Activated naive CD4-positive, alpha-beta T cell treated with anti-CD3 and anti-CD28 coated beads, Interleukin-2, amount 50 U/mL, for 24 hours (primary cell): ENCODE results near the gene SLC15A1.

ENCODE experiments used
- H3K27ac Mint-ChIP-seq: one replicate; pipeline ENCODE4 v1.8.0; 2021; ENCODE audit warnings: mild to moderate bottlenecking, mixed read lengths
- H3K27me3 Mint-ChIP-seq: one replicate; pipeline ENCODE4 v1.8.0; 2021; ENCODE audit warnings: mixed read lengths
- H3K36me3 Mint-ChIP-seq: one replicate; pipeline ENCODE4 v1.8.0; 2021; ENCODE audit warnings: mixed read lengths
- H3K4me1 Mint-ChIP-seq: one replicate; pipeline ENCODE4 v1.8.0; 2021; ENCODE audit warnings: mixed read lengths
- H3K4me3 Mint-ChIP-seq: one replicate; pipeline ENCODE4 v1.8.0; 2021; ENCODE audit warnings: mild to moderate bottlenecking, mixed read lengths
- H3K9me3 Mint-ChIP-seq: one replicate; pipeline ENCODE4 v1.8.0; 2021; ENCODE audit warnings: mixed read lengths

The SLC15A1 gene

DNA sequence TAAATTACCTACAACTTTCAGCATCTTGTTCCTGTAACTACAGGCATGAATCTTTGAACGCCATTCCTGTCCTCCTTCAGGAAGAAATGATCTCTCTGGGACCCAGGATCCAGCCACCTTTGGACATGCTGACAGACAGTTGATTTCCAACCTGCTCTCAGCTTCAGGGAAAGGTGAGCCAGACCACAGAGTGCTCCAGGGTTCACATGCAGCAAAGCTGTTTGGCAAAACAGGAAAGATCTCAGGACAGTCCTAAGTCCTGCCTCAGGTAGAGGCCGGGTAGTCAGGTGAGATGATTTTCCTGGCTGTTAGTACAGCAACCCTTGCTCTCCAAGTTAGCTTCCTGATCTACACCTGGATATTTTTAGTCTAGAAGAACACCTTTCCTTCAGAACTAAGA is 9.1 kb downstream of the SLC15A1 start:
- Mint-ChIP-seq H3K9me3 (no peaks in the 10 kb centered on the region), H3K27me3 (no peaks in the 10 kb centered on the region), H3K4me1 (no peaks in the 10 kb centered on the region), H3K4me3 (no peak overlapping the region), H3K27ac (no peak overlapping the region), H3K36me3 (no peaks in the 10 kb centered on the region)

DNA sequence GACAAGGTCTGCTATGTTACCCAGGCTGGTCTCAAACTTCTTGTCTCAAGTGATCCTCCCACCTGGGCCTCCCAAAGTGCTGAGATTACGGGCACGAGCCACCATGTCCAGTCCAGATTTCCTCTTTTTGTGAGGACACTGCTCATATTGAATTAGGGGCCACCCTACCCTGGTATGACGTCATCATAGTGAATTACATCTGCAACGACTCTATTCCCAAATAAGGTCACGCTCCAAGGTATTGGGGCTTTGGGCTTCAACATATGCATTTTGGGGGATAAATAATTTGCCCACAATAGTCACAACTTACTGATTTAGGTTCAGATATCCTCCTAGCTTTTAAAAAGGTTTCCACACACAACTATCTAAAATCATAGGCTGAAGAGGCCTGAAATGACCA is 9.5 kb downstream of the SLC15A1 start:
- Mint-ChIP-seq H3K27ac (no peak overlapping the region), H3K27me3 (no peaks in the 10 kb centered on the region), H3K9me3 (no peaks in the 10 kb centered on the region), H3K4me1 (no peaks in the 10 kb centered on the region), H3K4me3 (no peak overlapping the region), H3K36me3 (no peaks in the 10 kb centered on the region)

GRCh38 chr13:98741741-98742435 is 10.6 kb downstream of the SLC15A1 start:
- Mint-ChIP-seq H3K27me3 (no peaks in the 10 kb centered on the region), H3K36me3 (no peaks in the 10 kb centered on the region), H3K9me3 (no peaks in the 10 kb centered on the region), H3K4me3 (no peak overlapping the region), H3K27ac (no peak overlapping the region), H3K4me1 (no peaks in the 10 kb centered on the region)

DNA sequence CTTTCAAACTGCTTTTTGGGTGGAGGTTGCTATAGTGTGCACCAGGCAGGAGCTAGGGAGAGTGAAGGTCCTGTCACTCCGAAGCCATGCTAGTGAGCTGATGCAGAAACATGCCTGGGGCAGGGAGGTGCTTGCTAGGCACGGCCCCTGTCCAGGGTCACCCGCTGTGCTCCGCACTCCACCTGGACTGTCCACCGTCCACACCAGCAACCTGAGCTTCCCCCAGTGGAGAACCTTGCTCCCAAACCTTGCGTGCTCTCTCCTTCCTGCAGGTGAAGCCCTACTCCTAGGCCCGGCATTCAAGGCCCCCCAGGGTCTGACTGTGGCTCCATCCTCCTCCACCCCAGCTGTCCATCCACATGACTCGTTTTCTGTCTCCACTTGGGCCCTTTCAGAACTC is 12.3 kb downstream of the SLC15A1 start:
- H3K36me3 Mint-ChIP-seq: no peaks in the 10 kb centered on the region

DNA sequence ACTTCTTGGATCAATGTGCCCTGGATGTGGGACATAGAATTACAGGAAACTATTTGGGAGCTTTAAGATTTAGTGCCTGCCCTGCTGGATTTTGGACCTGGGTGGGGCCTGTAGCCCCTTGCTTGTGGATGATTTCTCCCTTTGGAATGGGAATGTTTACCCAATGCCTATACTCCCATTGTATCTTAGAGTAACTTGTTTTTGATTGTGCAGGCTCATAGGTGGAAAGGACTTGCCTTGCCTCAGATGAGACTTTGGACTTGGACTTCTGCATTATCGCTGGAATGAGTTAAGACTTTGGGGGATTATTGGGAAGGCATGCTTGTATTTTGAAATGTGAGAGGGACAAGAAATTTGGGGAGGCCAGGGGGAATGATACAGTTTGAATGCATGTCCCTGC is 13.5 kb downstream of the SLC15A1 start:
- H3K4me1 Mint-ChIP-seq: no peaks in the 10 kb centered on the region
- H3K27me3 Mint-ChIP-seq: peaks cover 1% of the 10 kb centered on the region
- H3K9me3 Mint-ChIP-seq: no peaks in the 10 kb centered on the region
- H3K36me3 Mint-ChIP-seq: no peaks in the 10 kb centered on the region
- H3K4me3 Mint-ChIP-seq: no peak overlapping the region
- no peak overlapping the region for H3K27ac Mint-ChIP-seq

More for the DNA sequence above, 12.3 kb downstream of the SLC15A1 start:
- no peak overlapping the region for H3K27ac Mint-ChIP-seq
- no peaks in the 10 kb centered on the region for H3K27me3 Mint-ChIP-seq
- no peak overlapping the region for H3K4me3 Mint-ChIP-seq
- no peaks in the 10 kb centered on the region for H3K4me1 Mint-ChIP-seq
- no peaks in the 10 kb centered on the region for H3K9me3 Mint-ChIP-seq

DNA sequence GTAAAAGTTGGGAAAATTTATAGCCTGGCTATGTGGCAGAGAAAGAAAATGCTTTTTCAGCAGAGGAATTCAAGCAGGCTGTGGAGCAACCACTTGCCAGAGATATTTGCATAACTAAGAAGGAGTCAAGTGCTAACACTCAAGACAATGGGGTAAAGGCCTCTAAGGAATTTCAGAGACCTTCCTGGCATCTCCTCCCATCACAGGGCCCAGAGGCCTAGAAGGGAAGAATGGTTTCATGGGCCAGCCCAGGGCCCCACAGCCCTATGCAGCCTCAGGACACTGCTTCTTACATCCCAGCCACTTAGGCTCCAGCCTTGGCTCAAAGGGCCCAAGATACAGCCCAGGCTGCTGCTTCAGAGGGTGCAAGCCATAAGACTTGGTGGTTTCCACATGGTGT is 14.3 kb downstream of the SLC15A1 start:
- Mint-ChIP-seq H3K4me3 (no peak overlapping the region), H3K36me3 (no peaks in the 10 kb centered on the region), H3K27ac (no peak overlapping the region), H3K4me1 (no peaks in the 10 kb centered on the region), H3K27me3 (peaks cover 1% of the 10 kb centered on the region), H3K9me3 (no peaks in the 10 kb centered on the region)

DNA sequence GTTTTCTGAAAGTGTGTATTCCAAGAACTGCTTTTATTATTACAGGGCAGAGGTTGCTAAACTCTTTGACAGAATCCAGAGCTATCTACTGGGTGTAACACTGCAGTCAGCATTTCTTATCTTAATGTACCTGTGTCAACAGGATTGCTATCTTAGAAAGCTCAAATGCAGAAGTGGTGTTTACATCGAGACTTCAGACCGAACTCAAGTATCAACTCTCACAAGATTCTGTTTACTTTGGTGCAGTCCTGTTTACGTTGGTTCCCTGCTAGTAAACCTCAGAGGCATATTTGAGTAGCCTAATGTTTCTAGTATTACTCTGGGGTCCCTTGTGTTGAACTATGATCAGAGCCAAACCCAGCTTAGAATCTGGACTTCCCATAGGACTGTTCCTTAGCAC is 20.5 kb downstream of the SLC15A1 start:
- H3K4me3 Mint-ChIP-seq: no peak overlapping the region
- peaks cover 3% of the 10 kb centered on the region for H3K27me3 Mint-ChIP-seq
- peaks cover 4% of the 10 kb centered on the region for H3K4me1 Mint-ChIP-seq
- H3K27ac Mint-ChIP-seq: no peak overlapping the region
- H3K36me3 Mint-ChIP-seq: no peaks in the 10 kb centered on the region
- H3K9me3 Mint-ChIP-seq: no peaks in the 10 kb centered on the region

DNA sequence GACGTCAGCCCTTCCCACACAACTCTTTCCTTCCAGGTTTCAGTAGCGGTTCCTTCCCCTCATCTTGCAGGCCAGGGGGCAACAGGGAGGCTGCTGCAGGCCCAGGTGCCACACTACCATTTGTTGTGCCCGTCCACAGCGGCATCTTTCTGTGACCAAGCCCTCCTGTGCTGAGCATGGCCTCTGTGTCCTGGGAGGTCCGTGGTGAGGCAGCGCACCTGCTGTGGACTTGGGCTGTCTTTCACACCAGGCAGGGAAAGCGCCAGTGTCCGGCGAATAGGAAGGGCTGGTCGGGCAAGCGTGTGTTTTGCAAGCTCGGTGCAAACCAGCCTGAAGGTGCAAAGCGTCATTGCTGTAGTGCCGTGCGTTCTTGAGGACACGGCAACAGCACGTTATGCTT is 21.4 kb downstream of the SLC15A1 start:
- peaks cover 4% of the 10 kb centered on the region for H3K4me1 Mint-ChIP-seq

GRCh38 chr13:98730441-98730840 is 22.0 kb downstream of the SLC15A1 start:
- H3K36me3 Mint-ChIP-seq: no peaks in the 10 kb centered on the region
- H3K4me3 Mint-ChIP-seq: no peak overlapping the region
- peaks cover 4% of the 10 kb centered on the region for H3K4me1 Mint-ChIP-seq
- H3K9me3 Mint-ChIP-seq: no peaks in the 10 kb centered on the region
- H3K27me3 Mint-ChIP-seq: peaks cover 3% of the 10 kb centered on the region
- H3K27ac Mint-ChIP-seq: no peak overlapping the region

More for the DNA sequence above, 21.4 kb downstream of the SLC15A1 start:
- Mint-ChIP-seq H3K27ac (peak overlapping the region; percentile 38), H3K27me3 (peaks cover 3% of the 10 kb centered on the region), H3K4me3 (no peak overlapping the region), H3K9me3 (no peaks in the 10 kb centered on the region), H3K36me3 (no peaks in the 10 kb centered on the region)

- Mint-ChIP-seq H3K9me3 (no peaks in the 10 kb centered on the region), H3K4me1 (peaks cover 4% of the 10 kb centered on the region), H3K4me3 (no peak overlapping the region), H3K27me3 (peaks cover 3% of the 10 kb centered on the region), H3K36me3 (no peaks in the 10 kb centered on the region), H3K27ac (no peak overlapping the region)
Measured at GRCh38 chr13:98729658-98730057, 22.8 kb downstream of the SLC15A1 start.

GRCh38 chr13:98722958-98723357 is 29.5 kb downstream of the SLC15A1 start:
- H3K27ac Mint-ChIP-seq: no peak overlapping the region
- H3K9me3 Mint-ChIP-seq: no peaks in the 10 kb centered on the region
- no peak overlapping the region for H3K4me3 Mint-ChIP-seq
- H3K4me1 Mint-ChIP-seq: no peaks in the 10 kb centered on the region
- H3K36me3 Mint-ChIP-seq: no peaks in the 10 kb centered on the region
- H3K27me3 Mint-ChIP-seq: peaks cover 5% of the 10 kb centered on the region

- no peak overlapping the region for H3K4me3 Mint-ChIP-seq
- H3K27ac Mint-ChIP-seq: no peak overlapping the region
- no peaks in the 10 kb centered on the region for H3K9me3 Mint-ChIP-seq
- H3K4me1 Mint-ChIP-seq: no peaks in the 10 kb centered on the region
- peaks cover 5% of the 10 kb centered on the region for H3K27me3 Mint-ChIP-seq
- no peaks in the 10 kb centered on the region for H3K36me3 Mint-ChIP-seq
Measured at GRCh38 chr13:98721825-98722510, 30.5 kb downstream of the SLC15A1 start.

DNA sequence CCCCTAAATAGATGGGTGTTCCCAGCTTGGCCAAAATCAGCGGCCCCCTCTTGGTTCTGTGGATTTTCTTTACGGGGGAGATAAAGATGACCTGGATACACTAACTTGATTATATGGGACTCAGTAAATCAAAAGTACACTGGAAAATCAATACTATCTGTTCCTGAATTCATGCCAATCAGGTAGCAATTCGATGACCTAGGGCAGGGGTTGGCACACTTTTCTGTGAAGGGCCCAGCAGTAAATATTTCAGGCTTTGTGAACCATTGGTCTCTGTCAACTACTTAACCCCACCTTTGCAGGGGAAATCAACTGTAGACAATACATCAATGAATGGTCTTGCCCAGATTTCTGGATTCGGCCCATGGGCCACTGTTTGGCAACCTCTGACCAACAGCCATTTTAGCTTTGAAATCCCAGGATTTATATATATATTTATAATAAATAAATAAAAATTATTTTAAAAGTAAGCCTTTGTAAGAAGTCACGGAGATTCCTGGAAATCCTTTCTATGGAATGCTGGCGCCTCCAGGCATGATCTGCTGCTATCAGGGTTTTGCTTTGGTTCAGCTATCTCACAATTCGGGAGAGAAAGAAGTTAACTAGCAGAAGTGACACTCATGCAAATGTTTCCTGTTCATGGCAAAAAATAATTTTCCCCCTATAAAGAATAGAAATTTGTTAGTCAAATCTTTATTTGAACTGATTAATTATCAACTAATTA is 32.8 kb downstream of the SLC15A1 start:
- H3K4me3 Mint-ChIP-seq: no peak overlapping the region
- peaks cover 5% of the 10 kb centered on the region for H3K27me3 Mint-ChIP-seq
- no peaks in the 10 kb centered on the region for H3K4me1 Mint-ChIP-seq
- no peak overlapping the region for H3K27ac Mint-ChIP-seq
- no peaks in the 10 kb centered on the region for H3K9me3 Mint-ChIP-seq
- H3K36me3 Mint-ChIP-seq: no peaks in the 10 kb centered on the region

DNA sequence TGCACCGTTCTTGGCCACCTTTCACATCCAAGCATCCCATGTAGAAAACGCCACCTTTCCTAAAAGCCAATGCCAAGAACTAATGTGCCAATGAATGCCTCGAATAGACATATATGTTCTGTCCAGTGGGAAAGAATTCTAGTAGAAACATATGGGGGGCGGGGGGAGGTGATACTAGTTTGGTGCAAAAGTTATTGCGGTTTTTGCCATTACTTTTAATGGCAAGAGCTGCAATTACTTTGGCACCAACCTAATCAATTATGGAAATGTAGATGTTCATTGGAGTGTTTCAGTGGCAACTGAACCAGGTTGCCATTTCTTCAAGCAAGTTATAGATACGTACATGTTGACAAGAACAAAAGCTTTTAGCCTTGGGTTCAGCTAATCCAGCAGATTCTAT is 34.6 kb downstream of the SLC15A1 start:
- no peaks in the 10 kb centered on the region for H3K4me1 Mint-ChIP-seq
- no peaks in the 10 kb centered on the region for H3K36me3 Mint-ChIP-seq
- H3K27ac Mint-ChIP-seq: no peak overlapping the region
- no peak overlapping the region for H3K4me3 Mint-ChIP-seq
- no peaks in the 10 kb centered on the region for H3K9me3 Mint-ChIP-seq
- H3K27me3 Mint-ChIP-seq: peaks cover 5% of the 10 kb centered on the region

DNA sequence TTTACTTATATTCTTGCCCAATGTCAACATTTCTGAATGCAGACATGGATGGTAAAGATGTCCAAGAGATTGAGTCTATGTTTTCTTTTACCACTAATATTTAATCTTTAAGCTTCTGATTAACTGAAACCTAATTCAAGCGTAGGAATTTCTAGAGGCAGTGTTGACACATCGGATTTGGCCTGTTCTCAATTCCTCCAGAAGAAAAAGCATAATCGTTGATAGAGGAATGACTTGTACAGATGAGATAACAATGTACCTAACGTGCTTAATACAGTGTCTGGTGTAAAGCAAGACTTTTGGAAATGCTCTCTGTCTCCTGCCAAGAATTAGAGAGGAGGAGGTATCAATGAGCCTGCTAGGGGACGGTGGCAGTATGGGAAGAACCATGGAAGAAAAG is 35.2 kb downstream of the SLC15A1 start:
- Mint-ChIP-seq H3K27me3 (peaks cover 5% of the 10 kb centered on the region), H3K9me3 (no peaks in the 10 kb centered on the region), H3K4me1 (no peaks in the 10 kb centered on the region), H3K4me3 (no peak overlapping the region), H3K27ac (no peak overlapping the region), H3K36me3 (no peaks in the 10 kb centered on the region)

DNA sequence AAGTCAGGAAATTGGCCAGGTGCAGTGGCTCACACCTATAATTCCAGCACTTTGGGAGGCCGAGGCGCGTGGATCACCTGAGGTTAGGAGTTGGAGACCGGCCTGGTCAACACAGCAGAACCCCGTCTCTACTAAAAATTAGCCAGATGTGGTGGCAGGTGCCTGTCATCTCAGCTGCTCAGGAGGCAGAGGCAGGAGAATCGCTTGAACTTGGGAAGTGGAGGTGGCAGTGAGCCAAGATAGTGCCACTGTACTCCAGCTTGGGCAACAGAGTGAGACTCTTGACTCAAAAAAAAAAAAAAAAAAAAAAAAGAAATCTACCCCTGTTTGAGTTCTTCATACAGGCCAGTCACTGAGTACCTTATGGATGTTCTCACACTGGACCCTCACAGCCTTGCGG is 42.0 kb downstream of the SLC15A1 start:
- Mint-ChIP-seq H3K4me3 (no peak overlapping the region), H3K27ac (no peak overlapping the region), H3K9me3 (no peaks in the 10 kb centered on the region), H3K36me3 (no peaks in the 10 kb centered on the region), H3K4me1 (peaks cover 4% of the 10 kb centered on the region), H3K27me3 (peaks cover 4% of the 10 kb centered on the region)
